Stimulated activated CD4-positive, alpha-beta T cell treated with anti-CD3 and anti-CD28 coated beads, Interleukin-15, amount 100 ng/mL, for 48 hours (primary cell): ENCODE results near the gene TMEM165.

ENCODE experiments used
- DNase-seq, 2 donors: peaks; one replicate each; pipeline ENCODE4 v3.0.0-alpha.2; 2020; ENCODE audit warnings: low read depth in 2 of 2

Gene TMEM165

GRCh38 chr4:55367084-55367722, 28.6 kb upstream of the TMEM165 start:
- no peak for DNase-seq

GRCh38 chr4:55369968-55370367, 25.8 kb upstream of the TMEM165 start:
- no peak for DNase-seq

GRCh38 chr4:55372259-55372658, 23.5 kb upstream of the TMEM165 start:
- DNase-seq, result no peak

GRCh38 chr4:55373461-55373860, 22.3 kb upstream of the TMEM165 start:
- DNase-seq, result no peak

- DNase-seq, result no peak
Measured at GRCh38 chr4:55376698-55377097, 19.1 kb upstream of the TMEM165 start.

- no peak for DNase-seq
Measured at GRCh38 chr4:55378617-55379467, 16.9 kb upstream of the TMEM165 start.

- no peak for DNase-seq
Measured at GRCh38 chr4:55380576-55380975, 15.2 kb upstream of the TMEM165 start.

- no peak for DNase-seq
Measured at GRCh38 chr4:55381502-55381901, 14.3 kb upstream of the TMEM165 start.

- DNase-seq, result no peak
Measured at GRCh38 chr4:55382488-55383003, 13.2 kb upstream of the TMEM165 start.

- DNase-seq, result no peak
Measured at GRCh38 chr4:55385201-55385649, 10.5 kb upstream of the TMEM165 start.

GRCh38 chr4:55386073-55386472, 9.7 kb upstream of the TMEM165 start:
- no peak for DNase-seq

- no peak for DNase-seq
Measured at GRCh38 chr4:55386840-55387239, 8.9 kb upstream of the TMEM165 start.

GRCh38 chr4:55393461-55394320, 2.1 kb upstream of the TMEM165 start:
- DNase-seq, result no peak

GRCh38 chr4:55395218-55395528, 584 bp upstream of the TMEM165 start:
- no peak for DNase-seq

- DNase-seq, result peak in 1 of 2 donors; percentile 15
Measured at GRCh38 chr4:55396308-55397125, 760 bp downstream of the TMEM165 start.

- DNase-seq, result no peak
Measured at GRCh38 chr4:55397126-55397436, 1.3 kb downstream of the TMEM165 start.

- DNase-seq, result no peak
Measured at GRCh38 chr4:55397520-55398321, 2.0 kb downstream of the TMEM165 start.

GRCh38 chr4:55398461-55398860, 2.7 kb downstream of the TMEM165 start:
- no peak for DNase-seq

GRCh38 chr4:55398966-55399365, 3.2 kb downstream of the TMEM165 start:
- no peak for DNase-seq

GRCh38 chr4:55399581-55399980, 3.8 kb downstream of the TMEM165 start:
- no peak for DNase-seq

- no peak for DNase-seq
Measured at GRCh38 chr4:55405073-55405472, 9.3 kb downstream of the TMEM165 start.
